Osteocyte (in vitro differentiated cells): ENCODE data around the gene HOXB2. TPM values are rescaled to one million over a fixed set of nuclear protein-coding genes. Genes with fewer than 3 reads are reported as not detected.

Experiments
- DNase-seq: peaks from one replicate; pipeline ENCODE4 v3.0.0; 2021; ENCODE audit warnings: mixed read lengths; ENCODE audit not compliant: unreplicated experiment; ENCODE audit errors: extremely low spot score
- H3K27ac Mint-ChIP-seq: one replicate; pipeline ENCODE4 v1.8.0; 2021; ENCODE audit warnings: mild to moderate bottlenecking, mixed read lengths; ENCODE audit not compliant: unreplicated experiment
- H3K27me3 Mint-ChIP-seq: one replicate; pipeline ENCODE4 v1.8.0; 2021; ENCODE audit warnings: mixed read lengths; ENCODE audit not compliant: unreplicated experiment
- H3K36me3 Mint-ChIP-seq: one replicate; pipeline ENCODE4 v1.8.0; 2021; ENCODE audit warnings: mixed read lengths; ENCODE audit not compliant: unreplicated experiment
- H3K4me1 Mint-ChIP-seq: one replicate; pipeline ENCODE4 v1.8.0; 2021; ENCODE audit warnings: mixed read lengths; ENCODE audit not compliant: unreplicated experiment
- H3K4me3 Mint-ChIP-seq: one replicate; pipeline ENCODE4 v1.8.0; 2021; ENCODE audit warnings: mild to moderate bottlenecking, moderate library complexity, mixed read lengths; ENCODE audit not compliant: unreplicated experiment
- H3K9me3 Mint-ChIP-seq: one replicate; pipeline ENCODE4 v1.8.0; 2021; ENCODE audit warnings: mixed read lengths; ENCODE audit not compliant: unreplicated experiment
- CTCF ChIP-seq: fragments of 200-600 bp; sonication (generic); IDR thresholded peaks from 2 replicates; pipeline ENCODE4 v1.5.0; 2021; ENCODE audit warnings: antibody characterized with exemption, mild to moderate bottlenecking, moderate library complexity
- total RNA-seq: library from RNA; stranded (reverse); gene quantifications from 2 replicates; pipeline ENCODE4 v1.2.1, GENCODE V29; 2021

The HOXB2 gene
- total RNA-seq, 1 donor from 2014 or later, result not detected

GRCh38 chr17:48498164-48498850, 46.6 kb downstream of the HOXB2 start:
- H3K9me3 Mint-ChIP-seq, result no peaks in the 10 kb centered on the region
- H3K36me3 Mint-ChIP-seq, result no peaks in the 10 kb centered on the region
- H3K4me3 Mint-ChIP-seq, result no peak overlapping the region
- no peak overlapping the region for H3K27ac Mint-ChIP-seq
- peaks cover 37% of the 10 kb centered on the region for H3K27me3 Mint-ChIP-seq
- DNase-seq, result no peak
- no peak for TF ChIP-seq CTCF
- H3K4me1 Mint-ChIP-seq, result no peaks in the 10 kb centered on the region

- H3K27ac Mint-ChIP-seq, result no peak overlapping the region
- H3K4me1 Mint-ChIP-seq, result no peaks in the 10 kb centered on the region
- H3K36me3 Mint-ChIP-seq, result no peaks in the 10 kb centered on the region
- no peak overlapping the region for H3K4me3 Mint-ChIP-seq
- no peaks in the 10 kb centered on the region for H3K9me3 Mint-ChIP-seq
- no peak for DNase-seq
- TF ChIP-seq CTCF, result no peak
- H3K27me3 Mint-ChIP-seq, result peaks cover 28% of the 10 kb centered on the region
Observed at GRCh38 chr17:48497103-48497502, 47.8 kb downstream of the HOXB2 start.

- no peaks in the 10 kb centered on the region for H3K9me3 Mint-ChIP-seq
- no peak for TF ChIP-seq CTCF
- peaks cover 35% of the 10 kb centered on the region for H3K27me3 Mint-ChIP-seq
- no peaks in the 10 kb centered on the region for H3K36me3 Mint-ChIP-seq
- no peak for DNase-seq
- no peak overlapping the region for H3K4me3 Mint-ChIP-seq
- no peaks in the 10 kb centered on the region for H3K4me1 Mint-ChIP-seq
- H3K27ac Mint-ChIP-seq, result no peak overlapping the region
Observed at GRCh38 chr17:48494335-48494734, 50.6 kb downstream of the HOXB2 start.

Other genes with a start within 250 kb of the HOXB2 start
- gene SKAP1, start 114.9 kb downstream of the HOXB2 start, total RNA-seq, result not detected in 2 replicates
- gene HOXB1, start 14.1 kb downstream of the HOXB2 start, total RNA-seq, result not detected in 2 replicates
- gene HOXB4, start 33.2 kb upstream of the HOXB2 start, total RNA-seq, result not detected in 2 replicates
- 0.46 TPM in 1 of 2 replicates, not detected in the other for gene HOXB3, start 45.1 kb upstream of the HOXB2 start, total RNA-seq
- gene HOXB5, start 48.7 kb upstream of the HOXB2 start, total RNA-seq, result not detected in 2 replicates
- gene HOXB6, start 59.9 kb upstream of the HOXB2 start, total RNA-seq, result not detected in 2 replicates
- gene HOXB7, start 65.9 kb upstream of the HOXB2 start, total RNA-seq, result not detected in 2 replicates
- gene HOXB8, start 70.2 kb upstream of the HOXB2 start, total RNA-seq, result not detected in 2 replicates
- not detected in 2 replicates for gene HOXB9, start 81.2 kb upstream of the HOXB2 start, total RNA-seq
- gene PRAC1, start 177.4 kb upstream of the HOXB2 start, total RNA-seq, result not detected in 2 replicates
- gene PRAC2, start 178.1 kb upstream of the HOXB2 start, total RNA-seq, result not detected in 2 replicates
- gene HOXB13, start 183.6 kb upstream of the HOXB2 start, total RNA-seq, result not detected in 2 replicates